Loucy (cell line): ENCODE measurements around the gene CABP2.

ENCODE experiments used
- H2AFZ ChIP-seq: fragments of 200-600 bp; sonication (generic); 2 replicates; pipeline ENCODE4 v1.6.0; 2016; ENCODE audit warnings: antibody characterized with exemption, mild to moderate bottlenecking, low read length, moderate library complexity
- H3F3A ChIP-seq: fragments of 200-600 bp; 2 replicates; pipeline ENCODE4 v1.6.0; 2016; ENCODE audit warnings: antibody characterized with exemption, low read depth, mild to moderate bottlenecking
- H3K27me3 ChIP-seq: fragments of 200-600 bp; sonication (generic); 2 replicates; pipeline ENCODE4 v1.6.1; 2014; ENCODE audit warnings: low read length, mild to moderate bottlenecking; ENCODE audit not compliant: insufficient read depth, poor library complexity, severe bottlenecking
- H3K36me3 ChIP-seq: fragments of 200-600 bp; sonication (generic); 2 replicates; pipeline ENCODE4 v1.6.1; 2016; ENCODE audit warnings: low read length; ENCODE audit not compliant: insufficient read depth
- H3K4me1 ChIP-seq: fragments of 200-600 bp; sonication (generic); 2 replicates; pipeline ENCODE4 v1.5.1; 2014; ENCODE audit warnings: low read length, mild to moderate bottlenecking; ENCODE audit not compliant: insufficient read depth, poor library complexity, severe bottlenecking
- H3K4me2 ChIP-seq: fragments of 200-600 bp; sonication (generic); 2 replicates; pipeline ENCODE4 v1.6.0; 2014; ENCODE audit warnings: antibody characterized with exemption, low read length, low read depth, mild to moderate bottlenecking; ENCODE audit not compliant: poor library complexity, severe bottlenecking
- H3K4me3 ChIP-seq: fragments of 200-600 bp; sonication (generic); 2 replicates; pipeline ENCODE4 v1.5.1; 2014; ENCODE audit warnings: low read length, mild to moderate bottlenecking, mixed read lengths; ENCODE audit not compliant: poor library complexity, severe bottlenecking
- H3K79me2 ChIP-seq: fragments of 200-600 bp; sonication (generic); 2 replicates; pipeline ENCODE4 v1.6.1; 2014; ENCODE audit warnings: low read length; ENCODE audit not compliant: insufficient read depth
- H3K9ac ChIP-seq: fragments of 200-600 bp; sonication (generic); 2 replicates; pipeline ENCODE4 v1.6.0; 2014; ENCODE audit warnings: mild to moderate bottlenecking, low read depth, low read length, moderate library complexity; ENCODE audit not compliant: poor library complexity, severe bottlenecking
- H3K9me2 ChIP-seq: fragments of 200-600 bp; sonication (generic); replicated peaks from 2 replicates; pipeline ENCODE4 v1.6.1; 2016; ENCODE audit warnings: low read depth, low read length, mixed read lengths
- H3K9me3 ChIP-seq: fragments of 200-600 bp; sonication (generic); 2 replicates; pipeline ENCODE4 v1.6.1; 2014; ENCODE audit warnings: mild to moderate bottlenecking, antibody characterized with exemption, low read length, low read depth; ENCODE audit not compliant: insufficient read depth
- H4K20me1 ChIP-seq: fragments of 200-600 bp; sonication (generic); 2 replicates; pipeline ENCODE4 v1.6.0; 2014; ENCODE audit warnings: antibody characterized with exemption, low read length, mild to moderate bottlenecking; ENCODE audit not compliant: insufficient read depth, poor library complexity, severe bottlenecking
- EZH2phosphoT487 ChIP-seq: fragments of 200-600 bp; IDR thresholded peaks from 2 replicates; pipeline ENCODE4 v1.6.1; 2018; ENCODE audit warnings: antibody characterized with exemption, mild to moderate bottlenecking, moderate library complexity, borderline replicate concordance
- TF ChIP-seq, protein P1 (sequence below): fragments of 200-600 bp; sonication (generic); conservative IDR thresholded peaks from 2 replicates; pipeline ENCODE4 v1.5.1; 2014; ENCODE audit warnings: mild to moderate bottlenecking, antibody characterized with exemption, low read length

CABP2 gene

DNA sequence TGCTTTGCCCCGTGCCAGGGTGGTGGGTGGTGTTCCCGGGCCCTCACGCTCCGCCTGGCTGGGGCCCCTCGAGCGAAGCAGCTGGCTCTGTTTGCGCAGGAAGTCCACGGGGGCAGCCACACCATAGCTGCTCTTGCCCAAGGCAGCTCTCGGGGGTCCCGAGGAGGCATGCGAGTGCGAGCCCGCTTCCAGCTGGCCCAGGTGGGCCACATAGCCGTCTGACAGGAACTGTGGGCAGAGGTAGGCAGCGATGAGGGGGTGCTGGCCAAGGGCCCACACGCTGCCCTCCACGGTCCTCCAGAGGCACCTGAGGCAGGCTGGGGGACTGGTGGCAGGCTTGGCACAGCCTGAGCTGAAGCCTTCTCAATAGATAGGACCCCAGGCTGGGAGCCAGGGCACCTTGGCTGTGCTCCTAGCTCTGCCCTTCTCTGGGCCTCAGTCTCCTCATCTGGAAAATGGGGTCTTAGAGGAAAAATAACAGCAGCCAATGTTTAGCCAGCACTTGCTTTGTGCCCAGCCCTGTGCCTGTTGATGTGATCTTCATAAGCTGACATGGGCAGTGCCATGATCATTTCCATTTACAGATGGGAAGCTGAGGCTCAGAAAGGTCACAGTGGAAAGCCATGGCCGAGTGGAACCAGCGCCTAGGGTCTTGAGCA is 31.0 kb downstream of the CABP2 start:
- H3K27me3 ChIP-seq = no peaks in the 10 kb centered on the region
- no peak for TF ChIP-seq EZH2phosphoT487
- TF ChIP-seq, protein P1, sequence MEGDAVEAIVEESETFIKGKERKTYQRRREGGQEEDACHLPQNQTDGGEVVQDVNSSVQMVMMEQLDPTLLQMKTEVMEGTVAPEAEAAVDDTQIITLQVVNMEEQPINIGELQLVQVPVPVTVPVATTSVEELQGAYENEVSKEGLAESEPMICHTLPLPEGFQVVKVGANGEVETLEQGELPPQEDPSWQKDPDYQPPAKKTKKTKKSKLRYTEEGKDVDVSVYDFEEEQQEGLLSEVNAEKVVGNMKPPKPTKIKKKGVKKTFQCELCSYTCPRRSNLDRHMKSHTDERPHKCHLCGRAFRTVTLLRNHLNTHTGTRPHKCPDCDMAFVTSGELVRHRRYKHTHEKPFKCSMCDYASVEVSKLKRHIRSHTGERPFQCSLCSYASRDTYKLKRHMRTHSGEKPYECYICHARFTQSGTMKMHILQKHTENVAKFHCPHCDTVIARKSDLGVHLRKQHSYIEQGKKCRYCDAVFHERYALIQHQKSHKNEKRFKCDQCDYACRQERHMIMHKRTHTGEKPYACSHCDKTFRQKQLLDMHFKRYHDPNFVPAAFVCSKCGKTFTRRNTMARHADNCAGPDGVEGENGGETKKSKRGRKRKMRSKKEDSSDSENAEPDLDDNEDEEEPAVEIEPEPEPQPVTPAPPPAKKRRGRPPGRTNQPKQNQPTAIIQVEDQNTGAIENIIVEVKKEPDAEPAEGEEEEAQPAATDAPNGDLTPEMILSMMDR = no peak
- no peak overlapping the region for H3K4me2 ChIP-seq
- no peak overlapping the region for H2AFZ ChIP-seq
- no peaks in the 10 kb centered on the region for H3K9me3 ChIP-seq
- no peaks in the 10 kb centered on the region for H3F3A ChIP-seq
- peaks cover 4% of the 10 kb centered on the region for H4K20me1 ChIP-seq
- no peaks in the 10 kb centered on the region for H3K9me2 ChIP-seq
- H3K79me2 ChIP-seq = peaks cover 6% of the 10 kb centered on the region; the same call in 1 of the 2 replicates
- H3K36me3 ChIP-seq = peaks cover 38% of the 10 kb centered on the region; the same call in 1 of the 2 replicates
- no peak overlapping the region for H3K4me3 ChIP-seq
- no peaks in the 10 kb centered on the region for H3K4me1 ChIP-seq
- H3K9ac ChIP-seq = no peak overlapping the region

DNA sequence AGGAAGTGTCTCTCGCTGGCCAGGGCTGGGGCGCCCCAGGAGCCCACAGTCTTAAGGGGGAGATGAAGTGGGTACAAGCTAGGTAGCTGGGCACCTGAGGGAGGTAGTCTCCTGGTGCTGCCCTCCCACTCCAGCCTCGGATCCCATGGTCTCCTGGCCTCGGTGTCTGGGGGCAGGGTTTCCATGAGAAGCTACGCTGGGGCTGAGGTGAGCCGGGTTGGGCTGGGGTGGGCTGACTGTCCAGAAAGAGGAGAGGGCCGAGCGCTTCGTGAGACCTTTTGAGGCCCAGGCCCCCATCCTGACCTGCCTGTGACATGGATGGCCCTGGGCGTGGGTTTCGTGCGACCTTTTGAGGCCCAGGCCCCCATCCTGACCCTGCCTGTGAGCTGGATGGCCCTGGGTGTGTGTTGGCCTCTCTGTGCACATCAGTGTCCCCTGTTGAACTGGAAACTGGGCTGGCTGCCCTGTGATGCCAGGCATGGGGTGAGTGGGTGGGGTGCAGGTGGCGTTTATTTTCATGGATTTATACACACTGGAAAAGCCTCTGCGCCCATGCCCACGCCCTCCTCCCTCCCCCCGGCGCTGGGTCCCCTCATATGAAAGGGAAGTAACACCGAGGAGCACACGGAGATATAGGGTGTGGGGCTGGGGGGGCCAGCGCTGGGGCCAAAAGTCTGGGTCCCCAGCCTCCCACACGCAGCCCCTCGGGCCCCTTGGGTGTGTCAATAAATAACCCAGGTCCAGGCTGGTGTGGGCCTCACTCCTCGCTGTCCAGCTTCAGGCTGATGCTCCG is 31.8 kb downstream of the CABP2 start:
- Histone ChIP-seq H3F3A (no peaks in the 10 kb centered on the region), H3K27me3 (no peaks in the 10 kb centered on the region), H3K79me2 (peaks cover 12% of the 10 kb centered on the region), H4K20me1 (peaks cover 5% of the 10 kb centered on the region), H3K9ac (no peak overlapping the region), H3K4me1 (peaks cover 4% of the 10 kb centered on the region), H3K36me3 (peaks cover 38% of the 10 kb centered on the region; the same call in 1 of the 2 replicates), H3K4me2 (no peak overlapping the region), H2AFZ (no peak overlapping the region), H3K9me3 (no peaks in the 10 kb centered on the region), H3K4me3 (no peak overlapping the region), H3K9me2 (no peaks in the 10 kb centered on the region)
- TF ChIP-seq EZH2phosphoT487 = no peak
- TF ChIP-seq, protein P1 = no peak

- Histone ChIP-seq H3K4me1 (peaks cover 11% of the 10 kb centered on the region), H3K9ac (no peak overlapping the region), H4K20me1 (peaks cover 10% of the 10 kb centered on the region), H3K27me3 (no peaks in the 10 kb centered on the region), H3F3A (no peaks in the 10 kb centered on the region), H2AFZ (no peak overlapping the region), H3K79me2 (peaks cover 19% of the 10 kb centered on the region), H3K36me3 (peaks cover 38% of the 10 kb centered on the region; the same call in 1 of the 2 replicates), H3K9me3 (no peaks in the 10 kb centered on the region), H3K4me2 (no peak overlapping the region), H3K4me3 (no peak overlapping the region), H3K9me2 (no peaks in the 10 kb centered on the region)
- TF ChIP-seq EZH2phosphoT487 = no peak
- TF ChIP-seq, protein P1 = no peak
Measured at GRCh38 chr11:67490727-67491065, 32.5 kb downstream of the CABP2 start.
